ENCODE results near the gene PLB1. TPM values are rescaled to one million over a fixed set of nuclear protein-coding genes. Genes with fewer than 3 reads are reported as not detected.

Gene PLB1
- total RNA-seq, 1 donor from 2014 or later = 2.4 TPM

DNA sequence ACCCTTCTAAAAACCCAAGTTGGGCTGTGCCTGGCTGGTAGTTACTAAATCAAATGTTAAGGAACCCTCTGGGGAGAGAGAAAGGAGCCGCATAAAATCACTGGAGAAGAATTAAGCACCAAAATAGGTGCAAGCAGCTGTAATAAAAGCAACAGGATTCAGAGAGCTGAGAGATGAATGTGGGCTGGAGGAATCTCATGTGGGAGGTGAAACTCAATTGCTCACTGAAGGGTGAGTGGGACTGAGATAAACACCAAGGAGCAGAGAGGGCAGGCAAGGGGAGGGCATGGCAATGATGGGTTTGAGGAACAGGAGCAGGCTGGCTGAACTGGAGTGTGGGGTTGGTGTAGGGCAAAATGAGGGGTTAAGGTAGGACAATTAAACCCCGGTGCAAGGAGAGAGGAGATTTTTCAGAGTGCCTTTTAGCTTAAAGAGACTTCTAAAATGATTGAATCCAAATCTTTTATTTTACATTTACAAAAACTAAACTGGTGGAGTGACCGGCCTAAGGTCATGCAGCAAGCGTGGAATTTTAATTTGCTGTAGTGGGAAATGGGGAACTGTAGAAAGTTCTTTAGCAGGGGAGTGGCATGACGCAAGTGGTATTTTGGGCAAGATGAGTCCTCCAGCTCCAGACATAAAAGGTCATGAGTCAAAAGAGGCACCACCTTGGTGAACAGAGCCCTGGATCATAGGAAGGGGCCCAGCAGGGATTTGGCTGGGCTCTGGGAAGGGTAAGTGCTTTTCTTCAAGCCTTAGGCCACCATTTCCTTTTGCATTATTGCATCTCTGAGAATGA, 10.5 kb downstream of the PLB1 start:
- no peak for DNase-seq

GRCh38 chr2:28507796-28508764, 12.2 kb downstream of the PLB1 start:
- DNase-seq = no peak

DNA sequence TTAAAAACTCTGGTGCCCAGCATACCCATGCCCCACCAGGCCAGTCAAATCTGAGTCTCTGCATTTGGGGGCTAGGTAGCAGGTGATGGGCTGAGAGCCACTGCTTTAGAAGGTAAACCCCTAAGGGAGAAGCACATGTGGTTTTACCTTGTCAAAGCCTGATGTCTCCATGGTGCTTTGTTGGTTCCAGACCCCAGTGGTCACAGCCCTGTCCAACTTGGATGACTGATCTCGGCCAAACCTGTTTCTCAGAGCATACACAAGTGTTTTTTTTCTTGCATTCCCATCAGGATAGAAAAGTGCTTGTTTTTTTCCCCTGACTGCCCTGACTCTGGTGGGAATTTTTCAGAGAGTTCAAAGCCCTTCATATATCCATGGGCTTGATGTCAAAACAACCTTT, 13.5 kb downstream of the PLB1 start:
- no peak for DNase-seq

GRCh38 chr2:28510184-28510583, 14.3 kb downstream of the PLB1 start:
- DNase-seq = peak; percentile 25

DNA sequence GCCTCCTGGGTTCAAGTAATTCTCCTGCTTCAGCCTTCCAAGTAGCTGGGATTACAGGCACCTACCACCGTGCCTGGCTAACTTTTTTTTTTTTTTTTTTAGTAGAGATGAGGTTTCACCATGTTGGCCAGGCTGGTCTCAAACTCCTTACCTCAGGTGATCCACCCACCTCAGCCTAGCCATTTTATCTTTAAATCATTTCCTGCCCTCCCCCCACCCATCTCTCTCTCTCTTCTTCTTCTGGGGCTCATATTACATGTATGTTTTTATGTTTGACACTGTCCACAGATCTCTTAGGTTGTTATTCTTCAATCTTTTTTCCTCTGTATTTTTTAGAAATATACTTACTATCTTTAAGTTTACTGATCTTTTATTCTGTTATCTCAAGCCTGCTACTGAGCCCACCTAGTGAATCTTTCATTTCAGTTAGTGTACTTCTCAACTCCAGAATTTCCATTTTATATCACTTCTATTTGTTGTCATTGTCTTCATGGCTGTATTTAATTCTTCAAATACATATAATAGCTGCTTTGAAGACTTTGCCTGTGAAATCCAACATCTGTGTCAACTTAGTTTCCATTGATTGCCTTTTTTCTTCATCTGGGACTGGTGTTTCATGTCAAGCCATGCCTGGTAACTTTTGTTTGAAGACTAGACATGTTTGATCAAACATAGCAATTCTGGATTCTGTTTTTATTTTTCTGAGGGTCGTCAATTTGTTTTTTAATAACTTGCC, 16.2 kb downstream of the PLB1 start:
- DNase-seq = no peak

GRCh38 chr2:28512607-28512965, 16.7 kb downstream of the PLB1 start:
- DNase-seq = no peak

GRCh38 chr2:28513097-28513496, 17.2 kb downstream of the PLB1 start:
- no peak for DNase-seq

GRCh38 chr2:28515176-28515751, 19.4 kb downstream of the PLB1 start:
- DNase-seq = no peak

GRCh38 chr2:28516430-28516829, 20.6 kb downstream of the PLB1 start:
- DNase-seq = no peak

GRCh38 chr2:28516950-28517349, 21.1 kb downstream of the PLB1 start:
- DNase-seq = no peak

- no peak for DNase-seq
These were observed 25.8 kb downstream of the PLB1 start for GRCh38 chr2:28521663-28522062.

DNA sequence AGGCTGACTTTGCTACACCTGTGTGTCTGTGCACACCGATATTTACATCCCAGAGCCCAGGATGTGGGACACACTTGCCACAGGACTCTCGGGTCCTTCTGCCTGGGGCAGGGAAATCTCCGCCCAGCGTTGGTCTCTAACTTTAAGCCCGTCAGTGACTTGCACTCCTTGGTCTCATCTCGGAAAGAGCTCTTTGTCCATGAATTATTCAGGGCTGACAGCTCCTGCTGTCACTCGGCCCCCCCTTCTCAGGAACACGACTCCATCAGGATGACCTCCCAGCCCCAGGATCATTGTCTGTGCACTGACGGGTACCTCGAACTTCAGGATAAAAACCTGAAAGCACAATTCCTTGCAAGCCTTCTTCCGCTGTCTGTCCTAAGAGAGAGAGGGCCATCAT, 26.6 kb downstream of the PLB1 start:
- no peak for DNase-seq

GRCh38 chr2:28523902-28524301, 28.0 kb downstream of the PLB1 start:
- DNase-seq = no peak

GRCh38 chr2:28525481-28525880, 29.6 kb downstream of the PLB1 start:
- no peak for DNase-seq

- no peak for DNase-seq
These were observed 30.8 kb downstream of the PLB1 start for GRCh38 chr2:28526527-28527132.

- peak; percentile 61 for DNase-seq
These were observed 31.3 kb downstream of the PLB1 start for GRCh38 chr2:28527196-28527595.

GRCh38 chr2:28528206-28528605, 32.3 kb downstream of the PLB1 start:
- peak; percentile 66 for DNase-seq

DNA sequence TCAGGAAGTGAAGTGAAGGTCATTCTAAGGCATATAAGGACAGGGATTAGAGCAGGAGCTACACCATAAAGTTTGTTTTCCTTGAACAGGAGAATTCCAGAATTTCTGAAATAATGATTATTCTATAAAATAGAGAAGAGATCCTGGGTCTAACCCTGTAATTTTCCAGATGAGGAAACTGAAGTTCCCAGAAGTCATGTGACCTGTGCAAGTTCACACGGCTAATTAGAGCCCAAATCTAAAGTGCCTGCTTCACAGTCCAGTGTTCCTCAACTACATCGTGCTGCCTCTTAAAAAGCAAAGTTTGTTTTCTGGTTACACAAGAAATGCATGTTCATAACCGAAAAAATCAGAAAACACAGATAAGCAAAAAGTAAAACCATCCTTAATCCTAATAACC, 34.9 kb downstream of the PLB1 start:
- no peak for DNase-seq

DNA sequence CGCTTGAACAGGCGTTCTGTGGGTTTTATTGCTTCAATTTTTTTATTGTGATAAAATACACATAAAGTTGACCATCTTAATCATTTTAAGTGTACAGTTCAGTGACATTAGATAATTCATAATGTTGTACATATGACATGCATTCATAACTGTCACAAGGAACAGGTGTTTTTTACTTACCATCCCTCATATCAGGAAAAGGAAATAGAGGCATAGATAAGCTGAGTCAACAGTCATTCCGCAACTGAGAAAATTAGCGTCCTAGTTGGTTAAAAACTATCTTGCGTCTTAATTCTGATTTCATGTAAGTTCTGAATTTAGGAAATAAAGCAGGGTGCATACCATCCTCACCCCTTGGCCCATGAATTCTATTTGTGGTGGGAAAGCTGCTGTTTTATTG, 36.5 kb downstream of the PLB1 start:
- DNase-seq = no peak

DNA sequence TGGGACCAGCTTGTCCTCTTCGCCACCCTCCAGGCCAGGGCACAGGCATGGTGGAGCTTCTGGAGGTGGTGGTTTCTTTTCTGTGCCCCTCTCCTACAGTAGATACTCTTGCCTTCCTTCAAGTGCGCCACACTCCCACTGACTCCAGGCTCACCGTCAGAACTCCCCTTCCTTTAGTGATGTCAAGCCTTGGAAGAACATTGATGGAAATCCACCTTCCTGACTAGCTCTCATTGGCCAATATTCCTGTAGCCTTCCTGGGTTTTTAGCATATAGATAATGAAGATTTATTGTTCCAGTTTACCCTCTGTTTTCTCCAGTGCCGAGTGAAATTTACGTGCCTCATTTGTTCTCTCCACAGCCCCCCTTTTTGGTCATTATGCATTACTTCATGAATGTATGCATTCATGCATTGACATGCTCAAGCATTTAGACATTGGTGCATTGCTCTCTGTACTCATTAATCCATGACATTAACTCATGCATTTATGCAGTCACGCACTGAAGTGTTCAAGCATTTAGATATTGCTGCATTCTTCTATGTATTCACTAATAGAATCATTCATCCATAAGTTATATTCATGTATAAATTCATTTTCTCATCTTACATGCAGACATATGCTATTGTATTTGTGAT, 37.3 kb downstream of the PLB1 start:
- DNase-seq = no peak

DNA sequence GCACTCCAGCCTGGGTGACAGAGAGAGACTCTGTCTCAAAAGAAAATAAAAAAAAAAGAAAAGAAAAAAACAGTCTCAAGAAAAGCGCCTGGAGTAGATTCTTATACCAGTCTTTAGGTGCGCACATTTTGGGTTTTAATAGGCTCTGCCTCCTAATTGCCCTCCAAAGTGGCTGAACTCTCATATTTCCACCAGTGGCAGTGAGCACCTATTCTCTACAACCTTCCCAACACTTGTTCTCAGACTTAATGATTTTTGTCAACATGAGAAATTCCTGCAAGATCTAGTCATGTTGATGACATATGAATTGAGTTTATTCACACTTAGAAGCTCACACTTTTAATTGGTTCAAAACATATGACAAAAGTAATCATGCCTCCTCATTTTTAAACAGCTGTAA, 39.0 kb downstream of the PLB1 start:
- no peak for DNase-seq
